AG08395 (cell line): Measurements from ENCODE around the gene THYN1.
A peak's percentile ranks its signal among the peaks of the same experiment; 100 is the strongest.
"Not testable (repeated sequence)": the region's sequence is repeated elsewhere in the genome, so short reads cannot be mapped to it uniquely, and the experiment has no call there.

Source experiments
- DNase-seq: peaks from one replicate; pipeline ENCODE4 v3.0.0; 2012; ENCODE audit warnings: mixed read lengths, low spot score

THYN1 gene

DNA sequence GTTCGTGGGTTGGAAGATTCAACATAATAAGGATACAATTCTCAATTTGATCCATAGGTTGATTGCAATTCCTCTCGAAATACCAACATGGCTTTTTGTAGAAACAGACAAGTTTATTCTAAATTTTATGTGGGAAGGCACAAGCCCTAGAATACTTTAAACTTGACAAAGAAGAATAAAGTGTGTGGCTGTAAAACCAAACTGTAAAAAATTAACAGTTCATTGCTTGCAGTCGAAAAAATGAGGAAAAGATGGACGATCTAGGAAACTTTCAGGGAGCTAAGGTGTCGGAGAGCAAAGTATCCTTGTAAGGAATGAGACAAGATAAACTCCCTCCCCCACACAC lies 22.0 kb upstream of the THYN1 start:
- DNase-seq: no peak

- DNase-seq: no peak
Measured at GRCh38 chr11:134273317-134273712, 20.2 kb upstream of the THYN1 start.

- DNase-seq: peak; percentile 44
Measured at GRCh38 chr11:134272381-134273316, 19.5 kb upstream of the THYN1 start.

GRCh38 chr11:134271978-134272377 lies 18.8 kb upstream of the THYN1 start:
- no peak for DNase-seq

DNA sequence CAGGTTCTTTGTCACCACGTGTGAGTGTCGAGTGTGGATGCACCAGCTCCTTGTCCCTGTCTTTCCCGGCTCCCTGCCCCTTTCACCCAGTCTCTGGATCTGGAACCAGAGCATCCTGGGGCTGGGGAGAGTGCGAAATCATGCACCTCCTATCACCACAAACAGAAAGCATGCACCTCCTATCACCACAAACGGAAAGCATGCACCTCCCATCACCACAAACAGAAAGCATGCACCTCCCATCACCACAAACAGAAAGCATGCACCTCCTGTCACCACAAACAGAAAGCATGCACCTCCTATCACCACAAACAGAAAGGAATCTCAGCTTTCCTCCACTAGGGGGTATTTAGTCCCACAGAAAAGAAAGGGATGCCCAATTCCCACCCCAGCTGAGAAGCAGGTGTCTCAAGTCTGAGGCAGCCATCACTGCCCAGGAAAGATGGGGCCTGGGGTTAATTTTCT lies 17.1 kb upstream of the THYN1 start:
- DNase-seq: no peak

DNA sequence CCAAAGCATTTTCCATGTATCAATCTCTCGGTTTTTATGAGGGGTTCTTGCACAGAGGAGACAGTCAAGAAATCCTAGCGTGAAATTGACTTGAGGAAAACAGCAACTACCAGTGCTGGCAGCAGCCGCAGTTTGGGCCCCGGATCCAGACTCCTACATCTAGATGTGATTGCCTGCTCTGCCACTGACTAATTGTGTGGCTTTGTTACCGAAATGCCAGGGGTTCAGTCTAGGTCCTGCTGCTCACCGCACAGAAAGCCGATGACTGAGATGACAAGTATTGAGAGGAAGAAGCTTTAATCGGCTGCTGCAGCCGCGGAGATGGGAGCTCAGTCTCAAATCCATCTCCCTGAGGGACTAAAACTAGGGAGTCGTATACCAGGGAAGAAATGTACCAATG lies 14.8 kb upstream of the THYN1 start:
- DNase-seq: no peak

DNA sequence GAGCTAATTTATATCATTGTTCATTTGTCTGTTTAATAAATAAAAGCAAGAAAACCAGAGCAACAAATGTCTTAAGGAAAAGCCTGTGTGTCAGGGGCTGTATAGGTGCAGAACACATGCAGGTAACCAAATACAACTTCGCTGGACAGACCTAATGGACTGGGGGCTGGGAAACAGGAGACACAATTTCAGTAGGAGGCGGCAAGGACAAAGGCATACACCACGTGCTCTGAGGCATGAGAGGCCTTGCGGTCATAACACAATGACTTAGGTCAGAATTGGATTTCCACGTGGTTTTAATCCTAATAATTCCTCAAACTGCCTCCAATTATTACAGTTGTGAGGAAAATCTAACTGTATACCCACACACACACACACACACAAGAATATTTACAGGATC lies 14.3 kb upstream of the THYN1 start:
- no peak for DNase-seq

GRCh38 chr11:134266841-134267251 lies 13.7 kb upstream of the THYN1 start:
- peak; percentile 88 for DNase-seq

DNA sequence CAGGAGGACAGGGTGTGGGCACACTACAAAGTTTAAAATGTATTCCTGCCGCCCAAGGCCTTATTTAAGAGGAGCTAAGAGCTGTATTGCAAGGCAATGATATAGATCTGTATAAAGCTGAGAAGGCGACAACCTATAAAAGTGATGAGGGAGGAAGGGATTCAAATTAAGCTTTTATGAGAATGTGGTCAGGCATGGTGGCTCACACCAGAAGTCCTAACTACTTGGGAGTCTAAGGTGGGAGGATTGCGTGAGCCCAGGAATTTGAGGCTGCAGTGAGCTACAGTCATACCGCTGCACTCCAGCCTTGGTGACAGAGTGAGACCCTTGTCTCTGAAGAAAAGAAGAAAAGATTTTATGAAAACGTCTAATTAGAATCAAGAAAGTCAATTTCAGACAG lies 13.3 kb upstream of the THYN1 start:
- DNase-seq: no peak

- DNase-seq: no peak
Measured at GRCh38 chr11:134264966-134265764, 12.0 kb upstream of the THYN1 start.

DNA sequence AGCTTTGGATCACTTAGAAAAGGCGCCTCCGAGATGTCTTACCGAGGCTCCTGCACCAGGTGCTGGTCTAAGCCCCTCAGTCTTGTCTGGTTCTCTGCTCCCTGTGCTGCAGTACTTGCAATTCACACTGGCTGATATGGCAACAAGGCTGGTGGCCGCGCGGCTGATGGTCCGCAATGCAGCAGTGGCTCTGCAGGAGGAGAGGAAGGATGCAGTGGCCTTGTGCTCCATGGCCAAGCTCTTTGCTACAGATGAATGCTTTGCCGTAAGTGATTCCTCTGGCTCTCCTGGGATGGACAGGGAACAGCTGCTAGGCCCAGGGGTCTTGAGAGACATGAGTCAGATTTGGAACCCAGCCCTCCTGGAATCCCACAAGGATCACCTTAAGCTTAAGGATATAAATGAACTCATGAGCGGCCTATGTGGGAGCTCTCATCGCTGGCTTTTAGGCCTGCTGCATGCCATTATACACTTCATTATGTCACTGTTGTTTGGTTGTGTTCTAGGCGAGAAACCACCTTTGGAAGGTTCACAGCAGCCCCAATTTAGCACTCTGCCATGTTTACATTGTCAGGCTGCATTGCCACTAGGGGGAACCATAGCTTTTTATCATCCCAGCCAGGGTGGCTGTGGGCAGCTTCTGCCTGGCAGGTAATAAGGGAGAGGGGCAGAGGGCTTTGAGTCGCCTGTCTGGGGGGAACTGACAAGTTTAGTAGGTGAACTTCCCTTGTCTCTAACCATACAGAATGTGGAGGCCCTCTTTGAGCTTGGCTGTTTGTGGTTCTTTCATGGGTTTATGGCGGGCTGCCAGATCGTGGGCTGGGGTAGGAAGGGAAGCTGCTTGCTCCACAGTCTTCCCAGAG lies 8.7 kb upstream of the THYN1 start:
- DNase-seq: peak; percentile 53

- no peak for DNase-seq
Measured at GRCh38 chr11:134260983-134261382, 7.8 kb upstream of the THYN1 start.

DNA sequence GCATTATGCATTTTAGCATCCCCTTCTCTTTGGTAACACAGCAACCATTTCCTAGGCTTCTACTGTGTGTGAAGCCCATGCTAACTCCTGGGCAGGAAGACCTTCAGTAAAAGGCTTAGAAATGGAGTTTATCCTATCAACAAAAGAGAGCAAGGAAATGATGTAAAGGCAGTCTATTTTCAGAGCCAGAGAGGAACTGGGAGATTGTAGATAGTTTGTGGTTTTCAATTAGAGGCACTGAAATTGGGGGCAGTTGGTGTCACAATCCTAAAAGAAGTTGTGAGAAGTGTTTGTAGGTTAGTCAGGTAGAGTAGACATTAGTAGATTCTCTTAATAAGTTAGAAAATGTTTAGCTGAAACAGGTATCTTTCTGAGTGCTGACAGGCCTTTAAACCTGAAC lies 7.4 kb upstream of the THYN1 start:
- DNase-seq: no peak

GRCh38 chr11:134258577-134258976 lies 5.4 kb upstream of the THYN1 start:
- no peak for DNase-seq

DNA sequence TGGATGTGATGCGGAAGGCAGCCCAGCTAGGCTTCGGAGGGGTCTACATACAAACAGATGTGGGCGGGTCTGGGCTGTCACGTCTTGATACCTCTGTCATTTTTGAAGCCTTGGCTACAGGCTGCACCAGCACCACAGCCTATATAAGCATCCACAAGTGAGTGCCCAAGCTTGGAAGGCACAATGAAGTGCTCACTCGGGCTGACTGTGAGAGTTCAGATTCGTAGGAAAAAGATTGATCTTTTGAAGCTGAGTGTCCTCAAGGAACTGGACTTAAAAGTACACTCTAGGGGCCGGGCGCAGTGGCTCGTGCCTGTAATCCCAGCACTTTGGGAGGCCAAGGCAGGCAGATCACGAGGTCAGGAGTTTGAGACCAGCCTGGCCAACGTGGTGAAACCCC lies 3.9 kb upstream of the THYN1 start:
- DNase-seq: no peak

GRCh38 chr11:134255184-134255561 lies 2.0 kb upstream of the THYN1 start:
- not testable (repeated sequence) for DNase-seq

DNA sequence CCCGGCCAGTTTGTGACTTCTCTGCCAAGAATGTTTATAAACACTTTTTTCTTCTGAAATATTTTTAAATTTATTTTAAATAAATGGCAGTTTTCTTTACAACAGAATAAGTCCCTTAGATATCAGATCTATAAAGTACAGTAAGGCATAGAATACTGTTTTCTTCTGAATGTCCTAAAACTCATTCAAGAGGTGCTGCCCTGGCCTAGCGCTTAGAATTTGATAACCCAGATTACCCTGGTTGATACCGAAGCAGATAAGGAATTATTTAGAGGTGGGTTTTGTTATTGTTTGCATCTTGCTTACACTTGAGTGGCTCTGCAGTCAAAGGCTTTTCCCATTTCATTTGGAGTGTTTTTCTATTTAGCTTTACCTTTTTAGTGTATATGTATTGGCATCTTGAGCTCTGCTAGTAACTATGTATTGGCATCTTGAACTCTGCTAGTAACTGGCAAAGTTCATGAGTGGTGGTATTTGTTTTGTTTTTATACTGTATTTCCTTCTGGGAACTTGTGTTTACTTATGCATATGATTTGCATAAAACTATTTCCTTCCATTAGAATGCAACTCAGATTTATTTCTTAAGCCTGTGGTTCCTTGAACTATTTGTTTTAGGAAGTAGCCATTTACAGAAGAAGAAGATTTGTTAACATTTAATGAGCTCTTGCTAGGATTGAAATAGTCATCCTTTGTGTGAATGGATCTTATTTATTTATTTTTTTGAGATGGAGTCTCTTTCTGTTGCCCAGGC lies 1.5 kb upstream of the THYN1 start:
- no peak for DNase-seq

DNA sequence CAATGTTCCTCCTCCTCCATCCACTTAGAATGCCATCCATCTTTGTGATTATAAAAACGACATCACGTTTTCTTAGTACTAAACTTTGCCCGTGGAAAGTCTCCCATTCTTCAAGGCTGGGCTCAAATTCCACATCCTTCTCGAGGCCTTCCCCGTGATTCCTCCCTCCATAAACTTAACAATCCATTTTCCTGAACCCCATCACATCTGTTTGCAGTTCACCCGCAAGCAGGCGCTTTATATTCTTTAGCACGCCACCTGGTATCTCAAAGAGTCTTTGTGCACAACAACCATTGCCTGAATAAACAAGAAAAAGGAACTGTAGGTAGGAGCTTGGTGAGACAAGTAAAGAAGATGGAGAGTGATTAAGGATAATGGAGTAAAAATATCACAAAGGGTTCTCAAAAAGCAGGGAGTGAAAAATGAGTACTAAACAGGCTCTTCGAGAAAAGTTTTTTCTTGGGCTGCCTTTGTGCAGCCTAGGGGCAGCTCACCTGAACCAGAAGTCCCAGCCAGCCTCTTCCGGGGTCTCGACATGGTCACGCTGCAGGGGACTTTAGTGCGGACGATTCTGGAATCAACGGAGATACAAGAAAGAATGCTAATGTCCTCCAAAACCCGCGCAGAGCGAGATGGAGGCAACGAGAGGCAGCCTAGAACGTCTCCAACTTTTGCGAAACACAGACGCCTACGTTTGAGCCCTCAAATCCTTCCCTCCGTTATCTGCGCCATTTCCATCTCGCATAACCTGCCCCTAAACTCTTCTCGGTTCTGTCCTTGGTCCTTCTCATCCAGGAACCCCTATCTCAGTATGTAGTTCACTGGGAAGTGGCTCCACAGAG lies 585 bp downstream of the THYN1 start:
- DNase-seq: peak; percentile 57

DNA sequence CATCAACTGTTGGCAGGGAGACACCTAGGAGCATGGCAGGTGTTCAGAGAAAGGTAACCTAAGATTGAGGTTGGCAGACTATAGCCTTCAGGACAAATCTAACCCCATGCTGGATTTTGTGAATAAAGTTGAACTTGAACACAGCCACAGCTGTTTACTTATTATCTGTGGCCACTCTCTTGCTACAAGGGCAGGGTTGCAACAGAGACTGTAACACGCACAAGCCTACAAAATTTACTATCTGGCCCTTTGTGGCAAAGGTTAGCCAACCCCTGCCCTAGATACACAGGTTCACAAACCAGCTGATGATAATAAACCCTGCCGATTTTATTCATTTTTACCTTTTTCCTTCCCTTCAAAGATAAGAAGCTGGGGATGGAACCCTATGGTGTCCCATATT lies 2.5 kb downstream of the THYN1 start:
- no peak for DNase-seq

DNA sequence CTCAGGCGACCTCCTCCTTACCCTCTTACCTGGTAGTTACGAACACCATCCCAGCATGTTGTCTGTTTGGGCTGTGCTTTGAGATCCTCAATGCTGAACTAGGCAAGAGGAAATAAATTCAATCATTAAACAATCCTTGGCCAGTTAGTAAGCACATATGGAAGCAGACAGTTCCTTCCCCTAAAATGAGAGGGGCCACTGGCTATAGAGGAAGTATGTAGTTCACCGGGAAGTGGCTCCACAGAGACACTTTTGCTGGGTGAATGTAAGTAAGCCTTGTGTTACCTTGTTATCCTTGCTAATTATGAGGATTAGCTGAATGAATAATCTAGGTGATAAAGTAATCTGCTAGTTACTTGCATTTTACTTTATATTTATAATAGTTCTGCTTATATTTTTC lies 2.9 kb downstream of the THYN1 start:
- DNase-seq: no peak
